Endothelial cell of umbilical vein (primary cell): ENCODE measurements around the gene DAND5. TPM values are rescaled to one million over a fixed set of nuclear protein-coding genes. Genes with fewer than 3 reads are reported as not detected.
"Not testable (repeated sequence)": the region's sequence is repeated elsewhere in the genome, so short reads cannot be mapped to it uniquely, and the experiment has no call there.

Source experiments
- BruUV-seq: library from RNA; stranded (reverse); fragments of 400-500 nt; replicated peaks from 2 replicates; lab custom pipeline; 2021; lab: Mats Ljungman, UMichigan
- CTCF ChIA-PET: fragments of 300-600, 350-600 bp; sonication (Branson Sonifier 250); formaldehyde crosslinking; loops from one replicate; lab custom pipeline; 2021; ENCODE audit warnings: antibody characterized with exemption, inconsistent platforms; lab: Charles Lee
- POLR2A ChIA-PET: fragments of 300-600, 350-600 bp; sonication (Branson Sonifier 250); formaldehyde crosslinking; loops from one replicate; lab custom pipeline; 2021; ENCODE audit warnings: antibody characterized with exemption, inconsistent platforms; lab: Charles Lee
- DNase-seq: peaks from one replicate; pipeline ENCODE4 v3.0.0-alpha.2; 2011; ENCODE audit warnings: low read depth, low spot score
- FAIRE-seq: peaks from 2 replicates; lab custom pipeline; 2011; peaks lifted over from hg19 to GRCh38; lab: Jason Lieb, UNC
- H2AFZ ChIP-seq: 2 replicates; pipeline ENCODE4 v1.6.0; 2012; ENCODE audit warnings: low read depth, low read length, control low read depth, inconsistent platforms
- H3K27ac ChIP-seq: 2 replicates; pipeline ENCODE4 v1.5.1; 2011; ENCODE audit warnings: low read depth, mild to moderate bottlenecking, control low read depth, low read length, moderate library complexity; ENCODE audit not compliant: insufficient read depth
- H3K27me3 ChIP-seq, 2 experiments: 2 replicates each; pipeline versions ENCODE4 v1.6.0 to v1.6.1; 2011; ENCODE audit warnings: low read length in 2 of 2, mixed read lengths in 1 of 2; ENCODE audit not compliant: control insufficient read depth in 2 of 2, insufficient read depth in 2 of 2
- H3K36me3 ChIP-seq, 2 experiments: 2 replicates in 1 of 2; 3 replicates in 1 of 2; pipeline ENCODE4 v1.5.1; 2011; ENCODE audit warnings: low read length in 2 of 2, mild to moderate bottlenecking in 1 of 2, moderate library complexity in 1 of 2; ENCODE audit not compliant: control insufficient read depth in 2 of 2, insufficient read depth in 2 of 2; ENCODE audit errors: extremely low read depth in 1 of 2
- H3K4me1 ChIP-seq: 3 replicates; pipeline ENCODE4 v1.5.1; 2011; ENCODE audit warnings: mild to moderate bottlenecking, low read length; ENCODE audit not compliant: control insufficient read depth, insufficient read depth; ENCODE audit errors: extremely low read depth
- H3K4me2 ChIP-seq: 2 replicates; pipeline ENCODE4 v1.6.1; 2011; ENCODE audit warnings: low read length, control low read depth, mixed read lengths; ENCODE audit not compliant: insufficient read depth
- H3K4me3 ChIP-seq, 3 experiments: fragments of 200-600 bp in 1 of 3; sonication (generic), shearing (Covaris generic) in 1 of 3; replicated peaks in 1 of 3; 2 replicates each; pipeline ENCODE4 v1.5.1; 2011 to 2016; ENCODE audit warnings: control low read depth in 3 of 3, low read length in 3 of 3, mild to moderate bottlenecking in 2 of 3, inconsistent platforms in 1 of 3, low read depth in 1 of 3, moderate library complexity in 1 of 3; ENCODE audit not compliant: insufficient read depth in 1 of 3
- H3K79me2 ChIP-seq: 2 replicates; pipeline ENCODE4 v1.6.0; 2012; ENCODE audit warnings: low read length, inconsistent platforms; ENCODE audit not compliant: control insufficient read depth, insufficient read depth
- H3K9ac ChIP-seq: replicated peaks from 2 replicates; pipeline ENCODE3; 2011; ENCODE audit warnings: low read length, control low read depth; ENCODE audit not compliant: insufficient read depth; ENCODE audit errors: extremely low read depth
- H3K9me1 ChIP-seq: replicated peaks from 3 replicates; pipeline ENCODE4 v1.6.0; 2011; ENCODE audit warnings: mild to moderate bottlenecking, low read length; ENCODE audit not compliant: control insufficient read depth, insufficient read depth; ENCODE audit errors: extremely low read depth
- H3K9me3 ChIP-seq: replicated peaks from 2 replicates; pipeline ENCODE4 v1.5.1; 2012; ENCODE audit warnings: low read length, inconsistent platforms; ENCODE audit not compliant: control insufficient read depth, insufficient read depth
- H4K20me1 ChIP-seq: replicated peaks from 2 replicates; pipeline ENCODE3; 2011; ENCODE audit warnings: mild to moderate bottlenecking, low read length; ENCODE audit not compliant: control insufficient read depth, insufficient read depth; ENCODE audit errors: extremely low read depth
- CTCF ChIP-seq, 2 donors: IDR thresholded peaks; 1 replicate in 1 of 2; 2 replicates in 1 of 2; pipeline ENCODE4 v1.5.1; 2011; ENCODE audit warnings: low read length in 2 of 2, mild to moderate bottlenecking in 2 of 2, moderate library complexity in 2 of 2, control low read depth in 1 of 2, inconsistent platforms in 1 of 2, low read depth in 1 of 2; ENCODE audit not compliant: insufficient read depth in 1 of 2; ENCODE audit errors: extremely low read depth in 1 of 2
- EZH2 ChIP-seq: IDR thresholded peaks from 2 replicates; pipeline ENCODE4 v1.6.1; 2012; ENCODE audit warnings: borderline replicate concordance, low read depth, mild to moderate bottlenecking, moderate library complexity, low read length, inconsistent platforms; ENCODE audit not compliant: severe bottlenecking
- GATA2 ChIP-seq: IDR thresholded peaks from 2 replicates; pipeline ENCODE4 v1.7.0; 2011; ENCODE audit warnings: low read depth, mild to moderate bottlenecking, moderate library complexity, mixed read lengths, low read length; ENCODE audit not compliant: insufficient read length, insufficient read depth
- MAX ChIP-seq: IDR thresholded peaks from 2 replicates; pipeline ENCODE4 v1.6.1; 2011; ENCODE audit not compliant: insufficient read depth, insufficient read length
- MYC ChIP-seq: IDR thresholded peaks from one replicate; pipeline ENCODE4 v1.6.1; 2011; ENCODE audit warnings: mild to moderate bottlenecking, low read depth, low read length
- POLR2A ChIP-seq: IDR thresholded peaks from 2 replicates; pipeline ENCODE4 v1.6.1; 2012; ENCODE audit warnings: low read depth, mild to moderate bottlenecking, control low read depth, low read length
- POLR2AphosphoS5 ChIP-seq: IDR thresholded peaks from 2 replicates; pipeline ENCODE4 v1.6.1; 2012; ENCODE audit warnings: low read depth, mild to moderate bottlenecking, control low read depth, low read length, moderate library complexity; ENCODE audit not compliant: insufficient read depth
- dilution Hi-C: fragments of 300-500 bp; cut with MboI; formaldehyde crosslinking; loops from one replicate; pipeline ENCODE4 v1.15.0; 2019; ENCODE audit warnings: low sequenced_read_pairs; ENCODE audit not compliant: extremely low pct_ligation_motif_present
- intact Hi-C: fragments of 100-400 bp; cut with micrococcal nuclease; formaldehyde crosslinking; loops from one replicate; pipeline ENCODE4 v1.10.0; 2022
- polyA plus RNA-seq, 4 experiments: library from polyadenylated mRNA; depleted of rRNA in 3 of 4; stranded (reverse) in 3 of 4; unstranded in 1 of 4; fragments of >200 nt; gene quantifications; 2 replicates each; pipeline versions ENCODE4 v1.2.1 to v1.2.3, GENCODE V29; 2011 to 2012; ENCODE audit warnings: missing spikeins in 1 of 4
- total RNA-seq: library from RNA; stranded (reverse); gene quantifications from 2 replicates; pipeline ENCODE4 v1.2.3, GENCODE V29; 2021

Gene DAND5
- total and polyA plus RNA-seq, 2 donors (not counting 3 experiments of a cell fraction or from before 2014, with no cell fraction given) = 0.06 to 0.20 TPM

- Histone ChIP-seq H3K36me3 (peaks cover 4 to 11% of the 10 kb centered on the region in 2 experiments), H4K20me1 (no peaks in the 10 kb centered on the region), H3K27me3 (no peaks in the 10 kb centered on the region), H3K4me2 (peak within 1 kb of the TSS; percentile 70), H3K4me1 (peaks cover 38% of the 10 kb centered on the region), H2AFZ (peak within 1 kb of the TSS; percentile 91), H3K79me2 (peaks cover 40% of the 10 kb centered on the region), H3K9me1 (no peaks in the 10 kb centered on the region), H3K4me3 (peak within 1 kb of the TSS; percentile 64 to 81 (median 65)), H3K9ac (peak within 1 kb of the TSS; percentile 89), H3K9me3 (no peaks in the 10 kb centered on the region), H3K27ac (peak within 1 kb of the TSS; percentile 72)
- FAIRE-seq (peak; percentile 84), DNase-seq (peak; percentile 80)
- intact Hi-C loops = loop anchor here (1.0 kb wide), 1 partner anchor 9 kb away; no protein-coding TSS in a partner anchor
- CTCF ChIA-PET = interaction anchor here (1.7 to 3.6 kb wide), 2 partner anchors 9 to 21 kb away, joined by 5 to 15 read pairs; no protein-coding TSS in a partner anchor
- BruUV-seq = TSS peak; percentile 51
- dilution Hi-C loops = no loop called here
- POLR2A ChIA-PET = interaction anchor here (0.5 to 1.5 kb wide), 3 partner anchors 11 to 118 kb away, joined by 3 to 7 read pairs (median 5); partner anchors contain the start of gene RAD23A
- TF ChIP-seq CTCF (IDR thresholded peaks at IDR 0.05; ENCODE audit: extremely low read depth in 1 of 2, insufficient read depth in 1 of 2, low read depth in 1 of 2, low read length in 2 of 2) = no peak
- TF ChIP-seq MYC = peak; percentile 65
- TF ChIP-seq MAX = peak; percentile 36
- no peak for TF ChIP-seq EZH2
- no peak for TF ChIP-seq GATA2
- peak; percentile 95 for TF ChIP-seq POLR2AphosphoS5
- TF ChIP-seq POLR2A = peak; percentile 96
Observed at GRCh38 chr19:12956446-12957388, 12.7 kb upstream of the DAND5 start, which contains the start of gene GADD45GIP1. Gene GADD45GIP1 (minus strand): TSS chr19:12957223. CDS start chr19:12957212, 11 bp downstream.

GRCh38 chr19:12957389-12957952, 11.9 kb upstream of the DAND5 start:
- Histone ChIP-seq H3K9ac (peak overlapping the region; percentile 89), H3K36me3 (peaks cover 2 to 11% of the 10 kb centered on the region in 2 experiments), H2AFZ (peak overlapping the region; percentile 91), H3K4me1 (peaks cover 33% of the 10 kb centered on the region), H3K27ac (peak overlapping the region; percentile 72), H3K4me3 (peak overlapping the region; percentile 64 to 81 (median 65)), H3K79me2 (peaks cover 40% of the 10 kb centered on the region), H3K4me2 (peak overlapping the region; percentile 70)
- H3K27me3 ChIP-seq, dilution Hi-C loops, H3K9me3 ChIP-seq, H3K9me1 ChIP-seq, FAIRE-seq, DNase-seq, H4K20me1 ChIP-seq, BruUV-seq, POLR2A ChIA-PET: not testable (repeated sequence)
- intact Hi-C loops = loop anchor here (1.0 kb wide), 1 partner anchor 8 kb away; no protein-coding TSS in a partner anchor
- CTCF ChIA-PET = interaction anchor here (3.6 kb wide), 1 partner anchor 8 kb away, joined by 15 read pairs; no protein-coding TSS in a partner anchor
